Measurements from ENCODE around the gene TMEM255A.

- TF ChIP-seq CTCF (IDR thresholded peaks at IDR 0.05) (no peak), POLR2A (IDR thresholded peaks at IDR 0.05) (no peak), EP300 (IDR thresholded peaks at IDR 0.05) (no peak), POLR2AphosphoS5 (IDR thresholded peaks at IDR 0.05) (no peak)
Observed at GRCh38 chrX:120309873-120310705, 1.2 kb downstream of the TMEM255A start.
